SU-DHL-6 (cell line): ENCODE results near the gene TEAD1.

Experiments used
- H2AFZ ChIP-seq: fragments of 200-600 bp; sonication (generic); 2 replicates; pipeline ENCODE4 v1.6.1; 2014; ENCODE audit warnings: low read depth, mild to moderate bottlenecking, moderate library complexity, mixed read lengths, antibody characterized with exemption, low read length; ENCODE audit not compliant: severe bottlenecking
- H3F3A ChIP-seq: fragments of 200-600 bp; shearing (Covaris generic); 2 replicates; pipeline ENCODE4 v1.6.0; 2016; ENCODE audit warnings: antibody characterized with exemption, mild to moderate bottlenecking; ENCODE audit not compliant: insufficient read depth
- H3K27ac ChIP-seq: fragments of 200-600 bp; sonication (generic); 2 replicates; pipeline ENCODE4 v1.5.1; 2016; ENCODE audit warnings: low read depth, mild to moderate bottlenecking, low read length, moderate library complexity, mixed read lengths
- H3K27me3 ChIP-seq: fragments of 200-600 bp; sonication (generic), shearing (Covaris generic); 2 replicates; pipeline ENCODE4 v1.6.0; 2014; ENCODE audit warnings: mild to moderate bottlenecking, low read length
- H3K36me3 ChIP-seq: fragments of 200-600 bp; sonication (generic); 2 replicates; pipeline ENCODE4 v1.6.1; 2014; ENCODE audit warnings: mild to moderate bottlenecking, low read length, mixed read lengths
- H3K4me2 ChIP-seq: fragments of 300-600, 200-600 bp; shearing (Covaris generic), sonication (generic); 2 replicates; pipeline ENCODE4 v1.6.0; 2014; ENCODE audit warnings: low read length, low read depth, mild to moderate bottlenecking; ENCODE audit not compliant: poor library complexity, severe bottlenecking
- H3K4me3 ChIP-seq: fragments of 200-600 bp; sonication (generic); 2 replicates; pipeline ENCODE4 v1.5.1; 2014; ENCODE audit warnings: antibody characterized with exemption, low read length, mild to moderate bottlenecking, mixed read lengths; ENCODE audit not compliant: insufficient read depth, poor library complexity, severe bottlenecking
- H3K79me2 ChIP-seq: fragments of 200-600 bp; sonication (generic); 2 replicates; pipeline ENCODE4 v1.6.1; 2014; ENCODE audit warnings: mild to moderate bottlenecking, low read length, moderate library complexity; ENCODE audit not compliant: insufficient read depth
- H3K9ac ChIP-seq: fragments of 200-600 bp; sonication (generic); 2 replicates; pipeline ENCODE4 v1.7.0; 2014; ENCODE audit warnings: mild to moderate bottlenecking, low read length
- H3K9me2 ChIP-seq: fragments of 200-600 bp; sonication (generic); replicated peaks from 2 replicates; pipeline ENCODE4 v1.6.1; 2014; ENCODE audit warnings: low read length; ENCODE audit not compliant: insufficient read depth
- H3K9me3 ChIP-seq: fragments of 200-600 bp; sonication (generic); 2 replicates; pipeline ENCODE4 v1.6.1; 2014; ENCODE audit warnings: low read length, mixed read lengths; ENCODE audit not compliant: insufficient read depth
- H4K20me1 ChIP-seq: fragments of 200-600 bp; sonication (generic); 2 replicates; pipeline ENCODE4 v1.6.1; 2014; ENCODE audit warnings: low read depth, mild to moderate bottlenecking, antibody characterized with exemption, low read length, moderate library complexity, mixed read lengths
- EZH2phosphoT487 ChIP-seq: fragments of 200-600 bp; sonication (generic), shearing (Covaris generic); conservative IDR thresholded peaks from 2 replicates; pipeline ENCODE4 v1.6.1; 2018; ENCODE audit warnings: mild to moderate bottlenecking, antibody characterized with exemption, low read length, moderate library complexity, mixed read lengths
- TF ChIP-seq, protein P1 (sequence below): fragments of 200-600 bp; sonication (generic); IDR thresholded peaks from one replicate; pipeline ENCODE4 v1.5.1; 2017; ENCODE audit warnings: antibody characterized with exemption, mild to moderate bottlenecking, low read length, moderate library complexity; ENCODE audit not compliant: insufficient read depth, poor library complexity, severe bottlenecking

The TEAD1 gene

DNA sequence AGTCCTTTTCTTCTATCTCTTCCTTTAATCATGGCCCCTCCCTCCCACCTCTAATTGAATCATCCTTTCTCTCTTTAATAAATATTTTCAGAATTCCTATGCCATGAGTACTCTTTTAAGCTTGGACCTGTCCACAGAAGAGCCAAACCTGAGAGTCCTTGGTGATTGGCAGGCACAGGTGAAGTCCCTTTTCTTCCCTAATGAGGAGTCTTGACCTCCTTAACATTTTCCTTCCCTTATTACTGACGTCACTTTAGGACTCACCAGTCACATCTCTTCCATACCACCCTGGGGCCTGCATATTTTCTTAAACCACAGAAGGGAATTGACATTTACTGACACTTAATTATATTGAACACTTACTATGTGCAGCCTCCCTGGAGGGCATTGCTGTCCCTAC is 293.9 kb downstream of the TEAD1 start:
- H3K4me2 ChIP-seq: no peak overlapping the region
- no peak overlapping the region for H3K4me3 ChIP-seq
- no peaks in the 10 kb centered on the region for H4K20me1 ChIP-seq
- H3K27ac ChIP-seq: no peak overlapping the region
- H3K9ac ChIP-seq: no peak overlapping the region
- no peaks in the 10 kb centered on the region for H3K27me3 ChIP-seq
- no peaks in the 10 kb centered on the region for H3K9me3 ChIP-seq
- TF ChIP-seq, protein P1, sequence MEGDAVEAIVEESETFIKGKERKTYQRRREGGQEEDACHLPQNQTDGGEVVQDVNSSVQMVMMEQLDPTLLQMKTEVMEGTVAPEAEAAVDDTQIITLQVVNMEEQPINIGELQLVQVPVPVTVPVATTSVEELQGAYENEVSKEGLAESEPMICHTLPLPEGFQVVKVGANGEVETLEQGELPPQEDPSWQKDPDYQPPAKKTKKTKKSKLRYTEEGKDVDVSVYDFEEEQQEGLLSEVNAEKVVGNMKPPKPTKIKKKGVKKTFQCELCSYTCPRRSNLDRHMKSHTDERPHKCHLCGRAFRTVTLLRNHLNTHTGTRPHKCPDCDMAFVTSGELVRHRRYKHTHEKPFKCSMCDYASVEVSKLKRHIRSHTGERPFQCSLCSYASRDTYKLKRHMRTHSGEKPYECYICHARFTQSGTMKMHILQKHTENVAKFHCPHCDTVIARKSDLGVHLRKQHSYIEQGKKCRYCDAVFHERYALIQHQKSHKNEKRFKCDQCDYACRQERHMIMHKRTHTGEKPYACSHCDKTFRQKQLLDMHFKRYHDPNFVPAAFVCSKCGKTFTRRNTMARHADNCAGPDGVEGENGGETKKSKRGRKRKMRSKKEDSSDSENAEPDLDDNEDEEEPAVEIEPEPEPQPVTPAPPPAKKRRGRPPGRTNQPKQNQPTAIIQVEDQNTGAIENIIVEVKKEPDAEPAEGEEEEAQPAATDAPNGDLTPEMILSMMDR: no peak
- no peak overlapping the region for H2AFZ ChIP-seq
- no peaks in the 10 kb centered on the region for H3F3A ChIP-seq
- no peaks in the 10 kb centered on the region for H3K36me3 ChIP-seq
- no peaks in the 10 kb centered on the region for H3K79me2 ChIP-seq
- no peaks in the 10 kb centered on the region for H3K9me2 ChIP-seq

DNA sequence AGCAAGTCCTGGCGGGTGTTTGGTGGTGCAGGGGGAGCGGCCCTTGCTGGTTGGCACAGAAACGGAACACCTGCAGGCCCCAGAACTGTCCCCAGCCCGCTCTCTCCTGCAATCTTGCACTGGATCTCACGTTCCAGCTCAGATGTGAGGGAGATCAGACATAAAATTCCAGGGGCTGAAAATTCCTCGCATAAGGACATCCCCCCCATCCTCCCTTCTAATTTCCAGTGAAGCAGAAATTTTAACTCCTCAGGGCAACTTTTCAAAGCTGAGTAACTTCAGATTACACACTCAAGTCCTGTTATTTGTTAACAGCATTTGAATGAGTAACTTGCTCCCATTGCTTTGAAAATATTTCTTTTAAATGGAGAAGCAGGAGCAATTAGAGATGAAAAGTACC is 294.6 kb downstream of the TEAD1 start:
- H2AFZ ChIP-seq: no peak overlapping the region
- H3K79me2 ChIP-seq: no peaks in the 10 kb centered on the region
- no peaks in the 10 kb centered on the region for H3F3A ChIP-seq
- no peaks in the 10 kb centered on the region for H3K9me2 ChIP-seq
- TF ChIP-seq, protein P1: no peak
- no peak for TF ChIP-seq EZH2phosphoT487
- H3K36me3 ChIP-seq: no peaks in the 10 kb centered on the region
- no peak overlapping the region for H3K9ac ChIP-seq
- no peak overlapping the region for H3K4me3 ChIP-seq
- H3K27me3 ChIP-seq: no peaks in the 10 kb centered on the region
- no peak overlapping the region for H3K27ac ChIP-seq
- H4K20me1 ChIP-seq: no peaks in the 10 kb centered on the region
- H3K4me2 ChIP-seq: no peak overlapping the region
- no peaks in the 10 kb centered on the region for H3K9me3 ChIP-seq

DNA sequence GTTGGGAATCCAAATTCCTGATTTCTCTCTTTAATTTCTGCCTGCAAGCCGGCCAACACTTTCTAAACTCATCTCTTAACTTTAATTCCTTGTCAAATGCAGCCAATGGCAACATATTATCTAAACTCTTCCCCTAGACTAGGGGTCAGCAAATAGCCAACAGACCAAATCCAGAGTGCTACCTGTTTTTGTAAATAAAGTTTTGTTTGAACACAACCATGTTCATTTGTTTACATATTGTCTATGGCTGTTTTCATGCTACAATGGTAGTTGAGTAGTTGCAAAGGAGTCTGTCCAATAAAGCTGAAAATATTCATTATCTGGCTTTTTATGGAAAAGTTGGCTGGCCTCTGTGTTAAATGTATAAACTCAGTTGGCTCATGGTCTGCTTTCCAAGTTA is 297.7 kb downstream of the TEAD1 start:
- Histone ChIP-seq H3F3A (no peaks in the 10 kb centered on the region), H3K79me2 (no peaks in the 10 kb centered on the region), H3K4me2 (no peak overlapping the region), H4K20me1 (no peaks in the 10 kb centered on the region), H3K27me3 (no peaks in the 10 kb centered on the region), H3K4me3 (no peak overlapping the region), H3K9ac (no peak overlapping the region), H2AFZ (no peak overlapping the region), H3K9me2 (no peaks in the 10 kb centered on the region; the same call in 1 of the 2 replicates), H3K9me3 (no peaks in the 10 kb centered on the region), H3K36me3 (no peaks in the 10 kb centered on the region), H3K27ac (no peak overlapping the region)
- TF ChIP-seq EZH2phosphoT487: no peak
- TF ChIP-seq, protein P1: no peak
